CD4-positive, alpha-beta T cell (primary cell): ENCODE data around the gene PKIB. TPM values are rescaled to one million over a fixed set of nuclear protein-coding genes. Genes with fewer than 3 reads are reported as not detected.
A peak's percentile ranks its signal among the peaks of the same experiment; 100 is the strongest.

Experiments
- ATAC-seq: fragments of 200-7000 bp; cut with Tn5 transposase; one replicate; pipeline ENCODE4 v1.10.0; 2022; ENCODE audit warnings: mild to moderate bottlenecking; ENCODE audit not compliant: poor library complexity
- CTCF ChIA-PET: fragments of 350-600 bp; sonication (Branson Sonifier 250); formaldehyde crosslinking; loops from one replicate; lab custom pipeline; 2021; ENCODE audit warnings: antibody characterized with exemption, inconsistent platforms; lab: Charles Lee
- POLR2A ChIA-PET: fragments of 350-600 bp; sonication (Branson Sonifier 250); formaldehyde crosslinking; loops from one replicate; lab custom pipeline; 2021; ENCODE audit warnings: antibody characterized with exemption, inconsistent platforms; lab: Charles Lee
- DNase-seq, 14 experiments: peaks; one replicate each; pipeline ENCODE4 v3.0.0-alpha.2; 2013 to 2020; ENCODE audit warnings: mixed read lengths in 2 of 14
- H3K27ac ChIP-seq, 2 donors: one replicate each; pipeline versions ENCODE4 v1.5.1 to v1.7.0; 2013; ENCODE audit warnings: low read length in 2 of 2, low read depth in 1 of 2, mild to moderate bottlenecking in 1 of 2
- H3K27me3 ChIP-seq, 2 experiments: 1 replicate in 1 of 2; 2 replicates in 1 of 2; pipeline versions ENCODE4 v1.6.1 to v1.7.0; 2013; ENCODE audit warnings: low read length in 2 of 2, control low read depth in 1 of 2, mild to moderate bottlenecking in 1 of 2, moderate library complexity in 1 of 2; ENCODE audit not compliant: insufficient read depth in 2 of 2, control insufficient read depth in 1 of 2
- H3K36me3 ChIP-seq: one replicate; pipeline ENCODE4 v1.6.1; 2013; ENCODE audit warnings: low read length, control low read depth; ENCODE audit not compliant: insufficient read depth
- H3K4me1 ChIP-seq: one replicate; pipeline ENCODE4 v1.6.1; 2013; ENCODE audit warnings: low read length, control low read depth; ENCODE audit not compliant: insufficient read depth
- H3K4me3 ChIP-seq: one replicate; pipeline ENCODE4 v1.5.1; 2013; ENCODE audit warnings: mild to moderate bottlenecking, low read length, moderate library complexity
- H3K9me3 ChIP-seq, 2 experiments: 1 replicate in 1 of 2; 2 replicates in 1 of 2; pipeline versions ENCODE4 v1.6.1 to v1.7.0; 2013; ENCODE audit warnings: low read length in 2 of 2, mild to moderate bottlenecking in 2 of 2, control low read depth in 1 of 2, moderate library complexity in 1 of 2; ENCODE audit not compliant: control insufficient read depth in 1 of 2, insufficient read depth in 1 of 2
- H3K27ac Mint-ChIP-seq: one replicate; pipeline ENCODE4 v1.8.0; 2020; ENCODE audit warnings: mixed read lengths
- H3K27me3 Mint-ChIP-seq: one replicate; pipeline ENCODE4 v1.8.0; 2021; ENCODE audit warnings: mixed read lengths
- H3K36me3 Mint-ChIP-seq: one replicate; pipeline ENCODE4 v1.8.0; 2021; ENCODE audit warnings: low read depth, mixed read lengths
- H3K4me1 Mint-ChIP-seq: one replicate; pipeline ENCODE4 v1.8.0; 2021; ENCODE audit warnings: low read depth, mixed read lengths
- H3K4me3 Mint-ChIP-seq: one replicate; pipeline ENCODE4 v1.8.0; 2020; ENCODE audit warnings: mild to moderate bottlenecking, mixed read lengths
- H3K9me3 Mint-ChIP-seq: one replicate; pipeline ENCODE4 v1.8.0; 2020; ENCODE audit warnings: mixed read lengths
- intact Hi-C, 2 experiments: fragments of 100-400 bp; cut with DNase I in 1 of 2; cut with micrococcal nuclease in 1 of 2; formaldehyde crosslinking; loops; one replicate each; pipeline versions ENCODE4 v1.15.1 to v1.9.0; 2023 to 2025; cut with DNase I, micrococcal nuclease
- total RNA-seq, 174 experiments: library from RNA in 2 of 174; stranded (reverse) in 2 of 174; gene quantifications; one replicate each; pipeline ENCODE4 v1.2.3 and lab custom pipeline; 2021 to 2026
- TF ChIP-seq, protein P1 (sequence below): fragments of 200-600 bp; IDR thresholded peaks from one replicate; pipeline ENCODE4 v1.8.0; 2022; ENCODE audit warnings: antibody characterized with exemption, mild to moderate bottlenecking

PKIB gene
- total RNA-seq, 2 experiments from 2014 or later, result 0.47 to 1.1 TPM

DNA sequence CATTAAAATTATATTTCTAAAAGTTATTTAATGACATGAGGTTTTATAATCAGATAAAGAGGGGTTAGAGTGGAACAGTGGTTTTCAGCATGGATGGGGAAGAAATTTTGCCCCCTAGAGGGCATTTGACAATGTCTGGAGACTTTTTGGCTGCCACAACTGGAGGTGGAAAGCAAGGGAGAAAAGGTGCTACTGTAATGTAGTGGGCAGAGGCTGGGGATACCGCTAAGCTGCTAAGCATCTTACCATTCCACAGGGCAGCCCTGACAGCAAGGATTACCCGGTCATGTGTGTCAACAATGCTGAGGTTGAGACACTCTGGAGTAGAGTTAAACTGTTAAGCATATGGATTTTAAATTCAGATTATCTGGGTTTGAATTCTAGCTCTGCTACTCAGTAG, 116.4 kb downstream of the PKIB start:
- POLR2A ChIA-PET, result no interaction called here
- no peaks in the 10 kb centered on the region for H3K9me3 Mint-ChIP-seq
- H3K27ac Mint-ChIP-seq, result no peak overlapping the region
- DNase-seq (no peak), ATAC-seq (no peak)
- H3K36me3 ChIP-seq, result no peaks in the 10 kb centered on the region
- H3K27me3 ChIP-seq, result no peaks in the 10 kb centered on the region
- H3K27me3 Mint-ChIP-seq, result peaks cover 5% of the 10 kb centered on the region
- H3K4me1 Mint-ChIP-seq, result no peaks in the 10 kb centered on the region
- CTCF ChIA-PET, result no interaction called here
- H3K27ac ChIP-seq, result no peak overlapping the region
- H3K4me3 Mint-ChIP-seq, result no peak overlapping the region
- intact Hi-C loops, result loop anchor here in 1 of 2 experiments (5.0 kb wide), 1 partner anchor 344 kb away; no protein-coding TSS in a partner anchor
- H3K4me1 ChIP-seq, result no peaks in the 10 kb centered on the region
- H3K9me3 ChIP-seq, result no peaks in the 10 kb centered on the region
- no peak overlapping the region for H3K4me3 ChIP-seq
- no peaks in the 10 kb centered on the region for H3K36me3 Mint-ChIP-seq
- TF ChIP-seq, protein P1, sequence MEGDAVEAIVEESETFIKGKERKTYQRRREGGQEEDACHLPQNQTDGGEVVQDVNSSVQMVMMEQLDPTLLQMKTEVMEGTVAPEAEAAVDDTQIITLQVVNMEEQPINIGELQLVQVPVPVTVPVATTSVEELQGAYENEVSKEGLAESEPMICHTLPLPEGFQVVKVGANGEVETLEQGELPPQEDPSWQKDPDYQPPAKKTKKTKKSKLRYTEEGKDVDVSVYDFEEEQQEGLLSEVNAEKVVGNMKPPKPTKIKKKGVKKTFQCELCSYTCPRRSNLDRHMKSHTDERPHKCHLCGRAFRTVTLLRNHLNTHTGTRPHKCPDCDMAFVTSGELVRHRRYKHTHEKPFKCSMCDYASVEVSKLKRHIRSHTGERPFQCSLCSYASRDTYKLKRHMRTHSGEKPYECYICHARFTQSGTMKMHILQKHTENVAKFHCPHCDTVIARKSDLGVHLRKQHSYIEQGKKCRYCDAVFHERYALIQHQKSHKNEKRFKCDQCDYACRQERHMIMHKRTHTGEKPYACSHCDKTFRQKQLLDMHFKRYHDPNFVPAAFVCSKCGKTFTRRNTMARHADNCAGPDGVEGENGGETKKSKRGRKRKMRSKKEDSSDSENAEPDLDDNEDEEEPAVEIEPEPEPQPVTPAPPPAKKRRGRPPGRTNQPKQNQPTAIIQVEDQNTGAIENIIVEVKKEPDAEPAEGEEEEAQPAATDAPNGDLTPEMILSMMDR, result peak; percentile 26

DNA sequence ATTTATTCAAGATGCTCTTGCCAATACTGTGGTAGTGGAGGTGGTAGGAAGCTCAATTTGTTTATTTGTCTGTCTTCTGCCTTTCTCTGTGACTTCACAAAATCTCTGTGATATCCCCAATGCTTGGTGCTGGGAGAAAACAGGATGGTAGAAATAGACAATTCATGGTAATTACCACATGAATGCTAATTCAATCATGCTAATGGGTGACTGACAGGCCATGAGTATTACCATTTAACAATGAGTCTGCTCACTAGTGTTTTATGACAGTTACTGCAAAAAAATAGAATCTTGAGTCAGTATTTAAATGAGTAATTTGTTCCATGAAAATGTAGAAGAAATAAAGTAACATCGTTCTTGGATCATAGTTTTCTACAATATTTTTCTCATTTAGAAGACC, 117.0 kb downstream of the PKIB start:
- intact Hi-C loops, result loop anchor here in 1 of 2 experiments (5.0 kb wide), 1 partner anchor 345 kb away; no protein-coding TSS in a partner anchor

DNA sequence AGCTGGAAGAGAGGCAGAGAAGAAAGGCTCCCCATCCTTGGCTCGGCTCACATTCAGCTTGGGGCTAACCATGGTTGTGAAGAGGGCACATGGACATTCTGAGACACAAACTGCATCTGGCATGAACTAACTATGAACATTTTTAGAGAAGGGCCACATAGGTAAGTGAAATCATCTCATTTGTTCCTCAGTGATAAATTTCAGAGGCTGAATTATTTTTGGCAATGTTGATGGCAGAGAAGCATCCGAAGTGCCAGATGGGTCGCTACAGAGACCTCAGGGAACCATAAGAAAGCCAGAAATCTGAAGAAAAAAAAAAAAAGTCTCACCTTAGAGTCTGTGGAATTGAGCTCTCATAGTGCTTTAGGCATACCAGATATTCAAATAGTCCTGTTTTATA, 120.1 kb downstream of the PKIB start:
- intact Hi-C loops, result loop anchor here (5.0 kb wide), 1 partner anchor 587 kb away; no protein-coding TSS in a partner anchor
- POLR2A ChIA-PET, result no interaction called here
- H3K4me3 Mint-ChIP-seq, result no peak overlapping the region
- Histone ChIP-seq H3K27me3 (no peaks in the 10 kb centered on the region), H3K9me3 (no peaks in the 10 kb centered on the region), H3K4me3 (no peak overlapping the region), H3K36me3 (no peaks in the 10 kb centered on the region), H3K4me1 (no peaks in the 10 kb centered on the region), H3K27ac (no peak overlapping the region)
- ATAC-seq (no peak), DNase-seq (no peak)
- CTCF ChIA-PET, result interaction anchor here (1.2 kb wide), 1 partner anchor 10 kb away, joined by 3 read pairs; no protein-coding TSS in a partner anchor
- H3K27me3 Mint-ChIP-seq, result peaks cover 5% of the 10 kb centered on the region
- H3K27ac Mint-ChIP-seq, result no peak overlapping the region
- H3K9me3 Mint-ChIP-seq, result no peaks in the 10 kb centered on the region
- TF ChIP-seq, protein P1, result no peak
- no peaks in the 10 kb centered on the region for H3K36me3 Mint-ChIP-seq
- no peaks in the 10 kb centered on the region for H3K4me1 Mint-ChIP-seq

More for the DNA sequence above, 117.0 kb downstream of the PKIB start:
- ATAC-seq (no peak), DNase-seq (no peak)
- no peaks in the 10 kb centered on the region for H3K36me3 ChIP-seq
- TF ChIP-seq, protein P1, result no peak
- H3K9me3 ChIP-seq, result no peaks in the 10 kb centered on the region
- H3K9me3 Mint-ChIP-seq, result no peaks in the 10 kb centered on the region
- no peaks in the 10 kb centered on the region for H3K27me3 ChIP-seq
- no peaks in the 10 kb centered on the region for H3K4me1 Mint-ChIP-seq
- H3K27ac ChIP-seq, result no peak overlapping the region
- no peak overlapping the region for H3K4me3 ChIP-seq
- H3K27me3 Mint-ChIP-seq, result peaks cover 5% of the 10 kb centered on the region
- no peak overlapping the region for H3K27ac Mint-ChIP-seq
- ChIA-PET CTCF (no interaction called here), POLR2A (no interaction called here)
- H3K4me3 Mint-ChIP-seq, result no peak overlapping the region
- no peaks in the 10 kb centered on the region for H3K4me1 ChIP-seq
- H3K36me3 Mint-ChIP-seq, result no peaks in the 10 kb centered on the region
